Bronchial epithelial cell (primary cell): ENCODE data around the gene EPS15. TPM values are rescaled to one million over a fixed set of nuclear protein-coding genes. Genes with fewer than 3 reads are reported as not detected.

Experiments used
- DNase-seq: peaks from one replicate; pipeline ENCODE4 v3.0.0-alpha.2; 2010; ENCODE audit warnings: low read depth
- FAIRE-seq: peaks from 2 replicates; lab custom pipeline; 2011; peaks lifted over from hg19 to GRCh38; lab: Jason Lieb, UNC
- H3K27me3 ChIP-seq: 2 replicates; pipeline ENCODE4 v1.5.1; 2011; ENCODE audit warnings: low read length; ENCODE audit not compliant: control insufficient read depth, insufficient read depth
- H3K36me3 ChIP-seq: 2 replicates; pipeline ENCODE4 v1.5.1; 2011; ENCODE audit warnings: low read length; ENCODE audit not compliant: control insufficient read depth, insufficient read depth
- H3K4me3 ChIP-seq: 2 replicates; pipeline ENCODE4 v1.5.1; 2011; ENCODE audit warnings: mild to moderate bottlenecking, low read depth, low read length, control low read depth
- total RNA-seq: library from RNA; depleted of rRNA; stranded (reverse); fragments of >200 nt; gene quantifications from 2 replicates; pipeline ENCODE4 v1.2.1, GENCODE V29; 2014
- TF ChIP-seq, protein P1 (sequence below): IDR thresholded peaks from 2 replicates; pipeline ENCODE4 v1.5.1; 2011; ENCODE audit warnings: mild to moderate bottlenecking, moderate library complexity, low read length, control low read depth, inconsistent platforms; ENCODE audit not compliant: insufficient read depth, severe bottlenecking

Gene EPS15
- total RNA-seq, 1 donor from 2014 or later, result 34.8 TPM

DNA sequence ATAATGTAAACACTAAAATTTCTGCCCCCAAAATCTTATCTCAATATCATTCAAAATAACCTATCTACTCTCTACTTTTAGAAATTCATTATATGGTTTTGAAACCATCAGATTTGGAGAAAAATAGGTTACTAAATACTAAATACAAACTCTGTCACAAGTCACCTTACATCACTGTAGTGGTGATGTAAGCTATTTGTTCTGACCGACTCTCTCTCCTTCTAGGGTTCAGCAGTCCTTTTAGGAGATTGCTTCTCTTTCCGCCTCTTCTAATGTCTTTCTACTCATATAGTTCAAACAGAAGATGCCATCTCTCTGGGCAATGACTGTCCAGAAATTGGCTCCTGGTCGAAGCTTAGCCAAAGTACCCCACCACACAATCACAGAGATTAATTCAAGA lies 93.1 kb downstream of the EPS15 start:
- H3K4me3 ChIP-seq, result no peak overlapping the region
- TF ChIP-seq, protein P1, sequence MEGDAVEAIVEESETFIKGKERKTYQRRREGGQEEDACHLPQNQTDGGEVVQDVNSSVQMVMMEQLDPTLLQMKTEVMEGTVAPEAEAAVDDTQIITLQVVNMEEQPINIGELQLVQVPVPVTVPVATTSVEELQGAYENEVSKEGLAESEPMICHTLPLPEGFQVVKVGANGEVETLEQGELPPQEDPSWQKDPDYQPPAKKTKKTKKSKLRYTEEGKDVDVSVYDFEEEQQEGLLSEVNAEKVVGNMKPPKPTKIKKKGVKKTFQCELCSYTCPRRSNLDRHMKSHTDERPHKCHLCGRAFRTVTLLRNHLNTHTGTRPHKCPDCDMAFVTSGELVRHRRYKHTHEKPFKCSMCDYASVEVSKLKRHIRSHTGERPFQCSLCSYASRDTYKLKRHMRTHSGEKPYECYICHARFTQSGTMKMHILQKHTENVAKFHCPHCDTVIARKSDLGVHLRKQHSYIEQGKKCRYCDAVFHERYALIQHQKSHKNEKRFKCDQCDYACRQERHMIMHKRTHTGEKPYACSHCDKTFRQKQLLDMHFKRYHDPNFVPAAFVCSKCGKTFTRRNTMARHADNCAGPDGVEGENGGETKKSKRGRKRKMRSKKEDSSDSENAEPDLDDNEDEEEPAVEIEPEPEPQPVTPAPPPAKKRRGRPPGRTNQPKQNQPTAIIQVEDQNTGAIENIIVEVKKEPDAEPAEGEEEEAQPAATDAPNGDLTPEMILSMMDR, result no peak
- DNase-seq (no peak), FAIRE-seq (no peak)
- no peaks in the 10 kb centered on the region for H3K36me3 ChIP-seq
- no peaks in the 10 kb centered on the region for H3K27me3 ChIP-seq

DNA sequence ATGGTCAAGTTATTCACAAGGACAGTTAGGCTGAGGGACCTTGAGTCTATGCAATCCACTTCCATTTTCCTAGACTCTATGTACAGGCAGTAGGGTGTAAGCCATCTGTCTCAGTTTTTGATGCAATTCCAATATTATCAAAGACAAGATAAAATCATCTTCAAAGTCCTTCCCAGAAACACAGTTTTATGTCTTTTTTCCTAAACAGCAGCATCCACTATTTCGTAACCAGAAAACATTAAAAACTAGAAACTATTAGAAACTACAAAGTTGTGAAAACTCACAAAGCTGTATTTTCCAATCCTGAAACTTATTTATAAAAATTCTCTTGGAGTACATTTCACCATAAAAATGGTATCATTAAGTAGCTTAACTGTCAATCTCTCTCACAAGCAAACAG lies 93.8 kb downstream of the EPS15 start:
- H3K27me3 ChIP-seq, result no peaks in the 10 kb centered on the region
- H3K36me3 ChIP-seq, result no peaks in the 10 kb centered on the region
- no peak for FAIRE-seq
- TF ChIP-seq, protein P1, result no peak
- no peak for DNase-seq
- H3K4me3 ChIP-seq, result no peak overlapping the region

DNA sequence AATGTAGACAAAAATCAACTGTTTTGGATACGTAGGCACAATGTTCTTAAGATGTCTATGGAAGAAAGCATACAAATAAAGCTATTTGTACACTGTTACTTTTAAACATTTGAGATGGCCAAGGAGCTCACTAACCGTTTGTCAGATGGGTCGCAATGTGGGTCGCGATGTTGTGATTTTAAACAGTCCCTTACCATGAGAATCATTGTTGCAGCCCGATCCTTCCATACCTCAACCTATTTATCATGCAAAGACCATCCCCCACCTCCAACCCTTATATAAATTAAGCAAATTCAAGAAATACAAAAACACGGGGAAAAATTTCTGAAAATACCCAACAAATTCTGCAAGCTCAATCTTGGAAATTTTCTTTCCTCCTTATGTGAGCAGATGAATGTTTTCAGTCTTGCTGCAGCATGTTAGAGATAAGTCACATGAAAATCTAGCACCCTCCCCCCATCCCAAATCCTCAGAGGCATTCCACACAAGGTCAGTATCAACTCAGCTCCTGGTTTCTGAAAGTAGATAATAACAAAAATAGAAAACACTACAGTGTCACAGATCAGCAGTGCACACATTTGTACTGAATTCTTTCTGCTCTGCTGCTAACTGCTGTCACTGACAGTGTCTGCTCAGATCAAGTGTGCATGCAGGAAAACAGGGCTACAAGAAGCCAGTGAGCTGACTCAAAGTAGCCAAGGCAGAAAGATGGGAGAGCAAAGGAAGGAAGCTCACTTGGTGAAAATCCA lies 95.8 kb downstream of the EPS15 start:
- DNase-seq (peak; percentile 13), FAIRE-seq (peak; percentile 55)
- TF ChIP-seq, protein P1, result no peak
- Histone ChIP-seq H3K27me3 (no peaks in the 10 kb centered on the region), H3K36me3 (no peaks in the 10 kb centered on the region), H3K4me3 (no peak overlapping the region)

DNA sequence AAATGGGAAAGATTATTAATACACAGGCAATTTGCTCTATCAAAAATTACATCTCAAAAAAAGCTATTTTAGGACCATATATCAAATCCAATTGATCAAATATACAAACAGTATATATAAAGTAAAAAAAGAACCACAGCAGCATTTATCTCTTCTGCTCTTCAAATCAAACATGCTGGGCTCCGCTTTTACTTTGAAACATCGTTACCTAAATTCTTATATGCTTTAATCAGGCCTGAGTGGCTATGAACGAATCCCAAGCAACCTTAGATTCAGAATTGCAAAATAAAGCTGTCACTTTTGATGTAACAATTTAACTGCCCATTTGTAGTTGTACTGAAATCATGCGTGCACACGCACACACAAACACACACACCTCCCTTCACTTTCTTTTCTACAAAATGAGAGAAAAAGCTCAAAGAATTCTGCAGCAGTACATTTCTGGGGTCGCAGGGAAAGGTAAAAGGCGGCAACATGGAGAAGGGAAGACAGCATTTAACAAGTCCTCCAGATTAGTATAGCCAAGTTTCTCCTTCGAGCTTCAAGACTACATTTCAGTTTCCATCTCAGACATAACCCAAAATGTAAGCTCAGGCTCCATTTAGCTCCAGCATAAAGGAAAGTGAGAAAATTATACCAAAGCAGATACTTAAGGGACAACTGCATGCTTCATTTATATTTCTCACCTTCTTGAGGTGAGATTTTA lies 96.5 kb downstream of the EPS15 start:
- Histone ChIP-seq H3K27me3 (no peaks in the 10 kb centered on the region), H3K36me3 (no peaks in the 10 kb centered on the region), H3K4me3 (no peak overlapping the region)
- FAIRE-seq, result no peak
- TF ChIP-seq, protein P1, result no peak
- DNase-seq, result no peak

DNA sequence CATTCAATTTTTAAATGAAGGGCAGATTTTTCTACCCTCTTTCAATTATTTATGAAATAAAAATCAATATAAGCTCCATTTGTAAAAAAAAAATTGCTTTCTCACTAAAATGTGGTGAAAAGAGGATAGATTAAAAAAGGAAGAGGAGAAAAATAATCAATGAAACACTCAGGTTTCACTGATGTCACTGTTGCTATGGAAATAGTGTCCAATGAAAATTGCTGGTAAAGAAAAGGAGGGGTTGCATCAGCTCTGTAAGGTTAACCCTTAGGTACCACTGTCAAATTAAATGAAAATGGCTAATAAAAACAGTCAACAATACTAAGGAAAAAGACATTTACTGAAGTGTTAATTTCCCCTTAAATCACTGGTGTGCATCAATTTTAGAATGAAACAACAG lies 97.1 kb downstream of the EPS15 start:
- H3K4me3 ChIP-seq, result no peak overlapping the region
- TF ChIP-seq, protein P1, result no peak
- peak; percentile 53 for DNase-seq

More for the DNA sequence above, 97.1 kb downstream of the EPS15 start:
- Histone ChIP-seq H3K36me3 (no peaks in the 10 kb centered on the region), H3K27me3 (no peaks in the 10 kb centered on the region)
- FAIRE-seq, result no peak
